Smooth muscle cell (in vitro differentiated cells): ENCODE results near the gene B4GALT5. TPM values are rescaled to one million over a fixed set of nuclear protein-coding genes. Genes with fewer than 3 reads are reported as not detected.

Experiments
- DNase-seq: peaks from one replicate; lab custom pipeline; 2025; ENCODE audit not compliant: unreplicated experiment; lab: John Stamatoyannopoulos, UW
- H2AFZ ChIP-seq: fragments of 200-600 bp; sonication (generic); 2 replicates; pipeline ENCODE4 v1.6.0; 2016; ENCODE audit warnings: antibody characterized with exemption, low read depth, mild to moderate bottlenecking
- H3F3A ChIP-seq: fragments of 200-600 bp; sonication (generic); 2 replicates; pipeline ENCODE4 v1.6.0; 2017; ENCODE audit warnings: antibody characterized with exemption, low read depth
- H3K27ac ChIP-seq: fragments of 200-600 bp; sonication (generic); 2 replicates; pipeline ENCODE4 v1.5.1; 2016; ENCODE audit warnings: low read depth, mild to moderate bottlenecking
- H3K27me3 ChIP-seq: fragments of 200-600 bp; sonication (generic); 2 replicates; pipeline ENCODE4 v1.6.1; 2016; ENCODE audit warnings: low read depth, mild to moderate bottlenecking
- H3K36me3 ChIP-seq: fragments of 200-600 bp; sonication (generic); 2 replicates; pipeline ENCODE4 v1.5.1; 2016; ENCODE audit warnings: low read depth
- H3K4me1 ChIP-seq: fragments of 200-600 bp; sonication (generic); 2 replicates; pipeline ENCODE4 v1.5.1; 2016; ENCODE audit warnings: low read depth
- H3K4me2 ChIP-seq: fragments of 200-600 bp; sonication (generic); 2 replicates; pipeline ENCODE4 v1.6.0; 2016; ENCODE audit warnings: mild to moderate bottlenecking
- H3K4me3 ChIP-seq: fragments of 200-600 bp; sonication (generic); 2 replicates; pipeline ENCODE4 v1.5.1; 2016; ENCODE audit warnings: mild to moderate bottlenecking
- H3K79me2 ChIP-seq: fragments of 200-600 bp; sonication (generic); 2 replicates; pipeline ENCODE4 v1.6.0; 2016; ENCODE audit warnings: low read depth, mild to moderate bottlenecking
- H3K9ac ChIP-seq: fragments of 200-600 bp; sonication (generic); 2 replicates; pipeline ENCODE4 v1.6.0; 2016; ENCODE audit warnings: low read depth
- H3K9me3 ChIP-seq: fragments of 200-600 bp; sonication (generic); replicated peaks from 2 replicates; pipeline ENCODE4 v1.5.1; 2016; ENCODE audit warnings: low read depth
- H4K20me1 ChIP-seq: fragments of 200-600 bp; sonication (generic); 2 replicates; pipeline ENCODE4 v1.6.0; 2016; ENCODE audit warnings: low read depth
- CTCF ChIP-seq: fragments of 200-600 bp; sonication (generic); IDR thresholded peaks from 2 replicates; pipeline ENCODE4 v1.5.1; 2017; ENCODE audit warnings: borderline replicate concordance, mild to moderate bottlenecking, antibody characterized with exemption; ENCODE audit not compliant: insufficient read depth, poor library complexity, severe bottlenecking
- WGBS: methylation state at CpG from one replicate; pipeline ENCODE4 v1.1.7; 2016; ENCODE audit warnings: low lambda C conversion rate; 5-methylcytosine and 5-hydroxymethylcytosine counted together
- polyA plus RNA-seq: library from polyadenylated mRNA; unstranded; fragments of >200 nt; fragmentation: Nextera tagmentation; extraction: Ambion mirVana; gene quantifications from 2 replicates; pipeline ENCODE4 v1.2.1, GENCODE V29; 2016
- total RNA-seq: library from RNA; depleted of rRNA; stranded (reverse); fragments of >200 nt; gene quantifications from 2 replicates; pipeline ENCODE4 v1.2.3, GENCODE V29; 2014

The B4GALT5 gene
- total and polyA plus RNA-seq, 2 experiments from 2014 or later = 8.2 to 26.0 TPM

GRCh38 chr20:49641683-49642656, 71.7 kb downstream of the B4GALT5 start:
- DNase-seq = no peak
- no peak for TF ChIP-seq CTCF
- Histone ChIP-seq H4K20me1 (peaks cover 11% of the 10 kb centered on the region), H3K36me3 (peaks cover 15% of the 10 kb centered on the region), H3F3A (no peaks in the 10 kb centered on the region), H3K4me3 (no peak overlapping the region), H3K9ac (no peak overlapping the region), H3K79me2 (no peaks in the 10 kb centered on the region), H3K27me3 (no peaks in the 10 kb centered on the region), H2AFZ (no peak overlapping the region), H3K9me3 (no peaks in the 10 kb centered on the region), H3K27ac (no peak overlapping the region), H3K4me1 (peaks cover 9% of the 10 kb centered on the region), H3K4me2 (no peak overlapping the region)
- WGBS = 89% methylated on average over 10 of the region's 10 CpGs

- H3K4me3 ChIP-seq = no peak overlapping the region
- no peaks in the 10 kb centered on the region for H3K79me2 ChIP-seq
- no peak overlapping the region for H3K27ac ChIP-seq
- no peak for TF ChIP-seq CTCF
- DNase-seq = no peak
- peaks cover 11% of the 10 kb centered on the region for H3K4me1 ChIP-seq
- H3K27me3 ChIP-seq = no peaks in the 10 kb centered on the region
- 96% methylated on average over 8 of the region's 8 CpGs for WGBS
- H2AFZ ChIP-seq = no peak overlapping the region
- H3K4me2 ChIP-seq = no peak overlapping the region
- peaks cover 6% of the 10 kb centered on the region for H4K20me1 ChIP-seq
- H3K9ac ChIP-seq = no peak overlapping the region
- peaks cover 5% of the 10 kb centered on the region for H3F3A ChIP-seq
- H3K36me3 ChIP-seq = peaks cover 9% of the 10 kb centered on the region
- no peaks in the 10 kb centered on the region for H3K9me3 ChIP-seq
These were observed 76.5 kb downstream of the B4GALT5 start for GRCh38 chr20:49637046-49637637.

- Histone ChIP-seq H2AFZ (no peak overlapping the region), H3K4me2 (no peak overlapping the region), H4K20me1 (peaks cover 4% of the 10 kb centered on the region), H3K79me2 (no peaks in the 10 kb centered on the region), H3K9me3 (no peaks in the 10 kb centered on the region), H3K4me1 (peaks cover 9% of the 10 kb centered on the region), H3K27me3 (no peaks in the 10 kb centered on the region), H3K27ac (no peak overlapping the region), H3K36me3 (peaks cover 3% of the 10 kb centered on the region), H3K9ac (no peak overlapping the region), H3K4me3 (no peak overlapping the region), H3F3A (peaks cover 8% of the 10 kb centered on the region)
- no peak for DNase-seq
- WGBS = 97% methylated on average over 5 of the region's 5 CpGs
- TF ChIP-seq CTCF = no peak
These were observed 77.2 kb downstream of the B4GALT5 start for GRCh38 chr20:49636447-49636846.
